Measurements from ENCODE around the gene THSD1. TPM values are rescaled to one million over a fixed set of nuclear protein-coding genes. Genes with fewer than 3 reads are reported as not detected.
"Not testable (repeated sequence)": the region's sequence is repeated elsewhere in the genome, so short reads cannot be mapped to it uniquely, and the experiment has no call there.

Gene THSD1
- total RNA-seq, 1 donor from 2014 or later = 0.27 TPM

GRCh38 chr13:52348071-52348470 lies 57.9 kb downstream of the THSD1 start:
- Mint-ChIP-seq H3K4me3 (ENCODE audit: unreplicated experiment) (no peak overlapping the region), H3K9me3 (ENCODE audit: unreplicated experiment) (no peaks in the 10 kb centered on the region), H3K4me1 (ENCODE audit: low read depth, unreplicated experiment) (no peaks in the 10 kb centered on the region), H3K36me3 (ENCODE audit: unreplicated experiment) (no peaks in the 10 kb centered on the region), H3K27me3 (ENCODE audit: unreplicated experiment) (no peaks in the 10 kb centered on the region), H3K27ac (ENCODE audit: unreplicated experiment) (no peak overlapping the region)
- TF ChIP-seq CTCF (IDR thresholded peaks at IDR 0.05; ENCODE audit: partially characterized antibody, unreplicated experiment) = no peak
- no peak for DNase-seq

- H3K4me1 Mint-ChIP-seq (ENCODE audit: low read depth, unreplicated experiment) = no peaks in the 10 kb centered on the region
- H3K27me3 Mint-ChIP-seq (ENCODE audit: unreplicated experiment) = peaks cover 2% of the 10 kb centered on the region
- H3K9me3 Mint-ChIP-seq (ENCODE audit: unreplicated experiment) = no peaks in the 10 kb centered on the region
- no peak for DNase-seq
- H3K4me3 Mint-ChIP-seq (ENCODE audit: unreplicated experiment) = no peak overlapping the region
- H3K36me3 Mint-ChIP-seq (ENCODE audit: unreplicated experiment) = no peaks in the 10 kb centered on the region
- no peak for TF ChIP-seq CTCF (IDR thresholded peaks at IDR 0.05; ENCODE audit: partially characterized antibody, unreplicated experiment)
- no peak overlapping the region for H3K27ac Mint-ChIP-seq (ENCODE audit: unreplicated experiment)
Measured at GRCh38 chr13:52345631-52346251, 60.2 kb downstream of the THSD1 start.

GRCh38 chr13:52345048-52345447 lies 60.9 kb downstream of the THSD1 start:
- Mint-ChIP-seq H3K9me3 (ENCODE audit: unreplicated experiment) (no peaks in the 10 kb centered on the region), H3K4me3 (ENCODE audit: unreplicated experiment) (no peak overlapping the region), H3K36me3 (ENCODE audit: unreplicated experiment) (no peaks in the 10 kb centered on the region), H3K27ac (ENCODE audit: unreplicated experiment) (no peak overlapping the region), H3K27me3 (ENCODE audit: unreplicated experiment) (peaks cover 2% of the 10 kb centered on the region), H3K4me1 (ENCODE audit: low read depth, unreplicated experiment) (no peaks in the 10 kb centered on the region)
- TF ChIP-seq CTCF (IDR thresholded peaks at IDR 0.05; ENCODE audit: partially characterized antibody, unreplicated experiment) = no peak
- no peak for DNase-seq

- no peak overlapping the region for H3K27ac Mint-ChIP-seq (ENCODE audit: unreplicated experiment)
- H3K27me3 Mint-ChIP-seq (ENCODE audit: unreplicated experiment) = peaks cover 2% of the 10 kb centered on the region
- no peak for TF ChIP-seq CTCF (IDR thresholded peaks at IDR 0.05; ENCODE audit: partially characterized antibody, unreplicated experiment)
Measured at GRCh38 chr13:52344108-52344507, 61.9 kb downstream of the THSD1 start.

GRCh38 chr13:52342203-52342602 lies 63.8 kb downstream of the THSD1 start:
- not testable (repeated sequence) for H3K4me1 Mint-ChIP-seq (ENCODE audit: low read depth, unreplicated experiment); H3K27ac Mint-ChIP-seq (ENCODE audit: unreplicated experiment); H3K9me3 Mint-ChIP-seq (ENCODE audit: unreplicated experiment); H3K4me3 Mint-ChIP-seq (ENCODE audit: unreplicated experiment); H3K27me3 Mint-ChIP-seq (ENCODE audit: unreplicated experiment); H3K36me3 Mint-ChIP-seq (ENCODE audit: unreplicated experiment); DNase-seq

More at GRCh38 chr13:52344108-52344507, 61.9 kb downstream of the THSD1 start:
- H3K36me3 Mint-ChIP-seq (ENCODE audit: unreplicated experiment) = no peaks in the 10 kb centered on the region
- DNase-seq = no peak
- no peaks in the 10 kb centered on the region for H3K9me3 Mint-ChIP-seq (ENCODE audit: unreplicated experiment)
- H3K4me1 Mint-ChIP-seq (ENCODE audit: low read depth, unreplicated experiment) = no peaks in the 10 kb centered on the region
- H3K4me3 Mint-ChIP-seq (ENCODE audit: unreplicated experiment) = no peak overlapping the region

GRCh38 chr13:52337828-52338455 lies 68.0 kb downstream of the THSD1 start:
- H3K9me3 Mint-ChIP-seq (ENCODE audit: unreplicated experiment); H3K27ac Mint-ChIP-seq (ENCODE audit: unreplicated experiment); H3K4me1 Mint-ChIP-seq (ENCODE audit: low read depth, unreplicated experiment); DNase-seq; H3K36me3 Mint-ChIP-seq (ENCODE audit: unreplicated experiment); H3K4me3 Mint-ChIP-seq (ENCODE audit: unreplicated experiment); H3K27me3 Mint-ChIP-seq (ENCODE audit: unreplicated experiment): not testable (repeated sequence)

- not testable (repeated sequence) for H3K4me1 Mint-ChIP-seq (ENCODE audit: low read depth, unreplicated experiment); H3K36me3 Mint-ChIP-seq (ENCODE audit: unreplicated experiment); H3K27ac Mint-ChIP-seq (ENCODE audit: unreplicated experiment); H3K4me3 Mint-ChIP-seq (ENCODE audit: unreplicated experiment); DNase-seq; H3K9me3 Mint-ChIP-seq (ENCODE audit: unreplicated experiment); H3K27me3 Mint-ChIP-seq (ENCODE audit: unreplicated experiment)
Measured at GRCh38 chr13:52334107-52334506, 71.9 kb downstream of the THSD1 start.

- not testable (repeated sequence) for H3K9me3 Mint-ChIP-seq (ENCODE audit: unreplicated experiment); H3K36me3 Mint-ChIP-seq (ENCODE audit: unreplicated experiment); H3K4me3 Mint-ChIP-seq (ENCODE audit: unreplicated experiment); H3K27me3 Mint-ChIP-seq (ENCODE audit: unreplicated experiment); DNase-seq; H3K27ac Mint-ChIP-seq (ENCODE audit: unreplicated experiment); H3K4me1 Mint-ChIP-seq (ENCODE audit: low read depth, unreplicated experiment)
Measured at GRCh38 chr13:52331844-52332243, 74.1 kb downstream of the THSD1 start.

Data from glutamatergic neuron (in vitro differentiated cells).